GM15510 (cell line): ENCODE data around the gene CHCHD1.
A peak's percentile ranks its signal among the peaks of the same experiment; 100 is the strongest.

Source experiments
- POLR2A ChIP-seq: IDR thresholded peaks from 3 replicates; pipeline ENCODE4 v1.6.1; 2011; ENCODE audit warnings: borderline replicate concordance; ENCODE audit not compliant: insufficient read length; ENCODE audit errors: extremely low read depth

CHCHD1 gene

DNA sequence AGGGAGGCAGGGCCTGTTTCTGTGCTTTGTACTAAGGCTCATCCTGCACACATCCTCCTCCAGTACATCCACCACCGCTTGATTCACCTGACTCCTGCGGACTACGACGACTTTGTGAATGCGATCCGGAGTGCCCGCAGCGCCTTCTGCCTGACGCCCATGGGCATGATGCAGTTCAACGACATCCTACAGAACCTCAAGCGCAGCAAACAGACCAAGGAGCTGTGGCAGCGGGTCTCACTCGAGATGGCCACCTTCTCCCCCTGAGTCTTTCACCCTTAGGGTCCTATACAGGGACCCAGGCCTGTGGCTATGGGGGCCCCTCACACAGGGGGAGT lies 19.4 kb downstream of the CHCHD1 start:
- TF ChIP-seq POLR2A: peak; percentile 3

- no peak for TF ChIP-seq POLR2A
Observed at GRCh38 chr10:73802276-73802991, 20.6 kb downstream of the CHCHD1 start.

- no peak for TF ChIP-seq POLR2A
Observed at GRCh38 chr10:73803680-73804286, 21.9 kb downstream of the CHCHD1 start.

DNA sequence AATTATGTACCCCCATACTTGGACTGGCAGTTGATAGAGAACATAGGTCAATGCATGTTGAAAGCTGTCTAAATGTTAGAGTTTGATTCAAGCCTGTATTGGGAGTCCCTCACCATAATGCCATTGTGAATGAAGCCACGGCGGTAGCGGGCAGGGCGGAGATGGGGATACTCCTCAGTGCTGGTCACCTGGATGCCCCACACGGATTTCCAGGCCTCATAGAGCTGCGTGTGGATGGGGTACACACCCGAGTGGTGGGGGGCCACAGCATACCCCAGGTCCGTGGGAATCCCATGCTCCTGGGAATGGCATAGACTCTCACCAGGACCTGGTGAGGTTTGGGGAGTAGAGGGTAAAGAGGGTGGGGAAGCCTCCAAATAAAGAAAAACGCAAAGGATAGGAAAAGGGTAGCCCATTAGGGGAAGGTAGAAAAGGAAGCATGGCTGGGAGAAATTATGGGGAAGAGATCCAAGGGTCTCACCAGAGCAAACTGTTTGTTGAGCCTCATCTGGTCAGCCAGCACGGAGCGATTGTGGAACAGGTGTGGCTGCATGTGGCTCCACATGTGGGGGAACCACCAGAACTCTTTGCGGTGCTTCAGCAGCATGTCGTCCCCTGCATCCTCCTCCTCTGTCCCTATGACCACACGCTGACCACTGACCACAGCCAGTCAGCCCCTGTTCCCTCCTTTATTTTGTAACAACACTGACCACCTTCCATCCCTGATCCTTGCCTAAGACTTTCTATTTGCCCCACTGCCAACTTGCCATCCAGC lies 24.5 kb downstream of the CHCHD1 start:
- no peak for TF ChIP-seq POLR2A

DNA sequence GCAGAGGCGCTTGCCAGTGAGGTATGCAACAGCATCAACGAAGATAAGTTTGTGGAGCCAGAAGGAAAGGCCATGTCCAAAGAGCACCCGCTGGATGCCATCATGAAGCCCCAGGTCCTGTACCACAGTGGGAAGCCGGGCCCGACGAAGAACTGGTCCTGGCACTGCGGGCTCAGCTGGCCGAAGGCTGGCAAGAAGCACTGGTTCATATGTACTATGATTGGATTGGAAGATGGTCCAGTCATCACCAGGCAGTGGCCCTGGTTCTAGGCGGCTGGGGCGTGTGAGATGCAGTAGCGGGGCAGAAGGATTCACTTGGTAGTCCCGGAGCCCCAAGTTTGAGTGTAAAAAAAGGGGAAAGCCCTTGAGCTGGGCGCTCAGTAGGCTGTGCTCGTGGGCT lies 25.6 kb downstream of the CHCHD1 start:
- TF ChIP-seq POLR2A: no peak

- no peak for TF ChIP-seq POLR2A
Observed at GRCh38 chr10:73808021-73808815, 26.4 kb downstream of the CHCHD1 start.

DNA sequence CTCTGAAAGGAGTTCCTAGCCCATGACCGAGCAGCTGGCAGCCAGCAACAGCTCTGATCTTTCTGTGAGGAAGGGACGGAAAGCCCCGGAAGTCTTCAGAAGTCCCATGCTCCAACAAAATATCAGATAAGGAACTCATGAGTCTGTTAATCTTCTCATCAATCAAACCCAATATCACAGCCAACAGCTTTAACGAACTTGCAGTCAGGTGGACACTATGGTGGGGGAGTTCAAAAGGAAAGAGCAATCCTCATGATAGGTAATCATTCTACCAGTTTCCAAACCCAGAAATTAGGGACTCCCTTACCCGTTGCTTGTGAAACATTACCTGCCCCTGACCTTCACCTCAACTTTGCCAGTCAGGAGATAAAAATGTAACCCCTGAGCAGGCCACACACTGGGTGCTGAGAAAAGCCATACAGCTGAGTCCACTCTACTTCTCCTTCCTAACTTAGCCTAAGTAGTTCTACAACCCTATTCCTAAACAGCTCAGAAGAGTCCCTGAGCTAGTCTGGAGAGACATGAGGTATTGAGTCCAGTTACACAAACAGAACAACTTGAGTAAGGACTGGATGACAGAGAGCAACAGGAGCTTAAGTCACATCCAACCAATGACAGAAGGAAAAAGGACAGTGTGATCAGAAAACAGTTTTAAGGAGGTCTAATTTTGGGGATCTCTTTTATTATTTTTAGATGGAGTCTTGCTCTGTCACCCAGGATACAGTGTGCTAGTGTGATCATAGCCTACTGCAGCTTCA lies 27.4 kb downstream of the CHCHD1 start:
- no peak for TF ChIP-seq POLR2A

DNA sequence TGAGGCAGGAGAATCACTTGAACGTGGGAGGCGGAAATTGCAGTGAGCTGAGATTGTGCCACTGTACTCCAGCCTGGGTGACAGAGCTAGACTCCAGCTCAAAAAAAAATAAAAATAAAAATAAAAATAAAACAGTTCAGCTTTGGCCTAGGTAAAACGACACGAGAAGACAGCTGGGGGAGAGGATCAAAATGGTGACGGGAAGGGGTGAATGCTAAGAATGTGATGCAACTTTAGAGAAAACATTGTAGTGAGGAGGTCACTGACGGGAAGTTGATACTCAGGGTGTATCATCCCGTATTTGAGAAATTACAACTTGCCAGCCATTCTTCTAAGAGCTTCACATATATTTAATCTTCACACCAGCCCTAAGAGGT lies 28.5 kb downstream of the CHCHD1 start:
- no peak for TF ChIP-seq POLR2A

DNA sequence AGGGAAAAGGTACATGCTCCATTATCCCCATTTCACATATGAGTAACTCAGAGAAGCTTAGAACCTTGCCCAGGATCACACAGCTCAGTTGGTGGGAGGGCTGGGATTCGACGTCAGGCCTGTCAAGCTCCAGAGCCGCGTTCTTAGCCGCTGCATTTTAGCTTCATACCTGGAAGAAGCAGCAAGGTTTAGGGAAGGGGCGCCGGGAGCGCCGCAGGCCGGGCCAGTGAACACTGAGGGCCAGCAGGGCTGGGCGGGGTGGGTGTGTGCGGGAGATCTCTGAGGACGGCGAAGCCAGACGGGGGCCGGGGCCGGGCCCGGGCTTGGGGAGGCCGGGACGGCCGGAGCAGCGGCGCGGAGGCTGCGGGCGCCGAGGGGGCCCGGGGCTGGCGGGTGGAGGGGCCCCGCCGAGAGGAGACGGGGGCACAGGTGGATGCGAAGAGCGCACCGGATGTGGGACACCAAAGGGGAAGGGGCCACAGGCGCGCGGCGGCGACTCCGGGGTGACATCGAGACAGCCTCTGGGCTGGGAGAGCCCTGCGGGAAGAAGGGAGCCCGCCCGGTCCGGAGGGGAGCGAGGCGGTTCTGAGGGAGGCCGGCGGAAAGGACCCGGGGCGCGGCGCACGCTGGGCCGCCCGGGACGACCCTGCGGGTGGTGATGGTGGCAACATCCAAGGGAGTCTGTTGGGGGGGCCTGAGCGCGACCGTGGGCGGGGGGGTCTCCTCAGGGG lies 29.1 kb downstream of the CHCHD1 start:
- TF ChIP-seq POLR2A: no peak

DNA sequence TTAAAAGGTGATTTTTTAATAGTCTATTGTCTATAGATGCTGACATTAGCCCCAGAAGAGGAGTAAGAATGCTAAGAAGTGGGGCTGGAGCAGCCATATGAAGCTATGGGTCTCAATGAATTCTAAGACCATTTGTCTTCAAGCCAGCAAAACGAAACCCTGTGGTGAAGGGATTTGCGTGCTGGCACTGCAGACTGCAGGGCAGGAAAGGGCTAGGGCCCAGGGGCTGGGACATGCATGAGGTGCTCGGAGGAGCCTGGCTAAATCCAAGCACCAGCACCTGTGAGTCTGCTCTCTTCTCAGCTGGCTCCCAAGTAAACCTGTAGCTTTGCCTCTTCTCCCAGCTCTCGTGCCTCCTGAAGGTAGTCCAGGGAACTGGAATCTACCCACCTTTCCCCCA lies 30.8 kb downstream of the CHCHD1 start:
- TF ChIP-seq POLR2A: no peak

- no peak for TF ChIP-seq POLR2A
Observed at GRCh38 chr10:73813333-73813732, 31.5 kb downstream of the CHCHD1 start.

- no peak for TF ChIP-seq POLR2A
Observed at GRCh38 chr10:73814276-73814895, 32.5 kb downstream of the CHCHD1 start.
